ENCODE measurements around the gene FIBCD1. TPM values are rescaled to one million over a fixed set of nuclear protein-coding genes. Genes with fewer than 3 reads are reported as not detected.

The FIBCD1 gene
- total RNA-seq, 1 experiment from 2014 or later = 6.6 TPM

GRCh38 chr9:130985606-130986162 is 46.6 kb upstream of the FIBCD1 start:
- no peak overlapping the region for H3K27ac Mint-ChIP-seq
- no peak for ATAC-seq

More at GRCh38 chr9:130985606-130986162, 46.6 kb upstream of the FIBCD1 start:
- Mint-ChIP-seq H3K4me3 (no peak overlapping the region), H3K36me3 (no peaks in the 10 kb centered on the region), H3K9me3 (peaks cover 7% of the 10 kb centered on the region), H3K27me3 (ENCODE audit: low read depth) (no peaks in the 10 kb centered on the region), H3K4me1 (peaks cover 12% of the 10 kb centered on the region)
- ChIA-PET CTCF (interaction anchor here (1.1 to 2.6 kb wide), 3 partner anchors 13 to 94 kb away, joined by 3 to 16 read pairs (median 3); no protein-coding TSS in a partner anchor), POLR2A (interaction anchor here (0.5 kb wide), 1 partner anchor 32 kb away, joined by 5 read pairs; no protein-coding TSS in a partner anchor)
- DNase-seq (ENCODE audit: low spot score) = no peak
- TF ChIP-seq GABPB1 (CRISPR knock-in tag; IDR thresholded peaks at IDR 0.05) (no peak), USF1 (CRISPR knock-in tag; IDR thresholded peaks at IDR 0.05) (no peak), TEAD1 (CRISPR knock-in tag; IDR thresholded peaks at IDR 0.05) (no peak), ATF6 (CRISPR knock-in tag; IDR thresholded peaks at IDR 0.05) (no peak), MXD4 (CRISPR knock-in tag; IDR thresholded peaks at IDR 0.05; ENCODE audit: borderline replicate concordance) (no peak), ZNF512 (CRISPR knock-in tag; IDR thresholded peaks at IDR 0.05; ENCODE audit: borderline replicate concordance) (no peak), TP53 (CRISPR knock-in tag; IDR thresholded peaks at IDR 0.05) (no peak), ESRRA (CRISPR knock-in tag; IDR thresholded peaks at IDR 0.05; ENCODE audit: borderline replicate concordance) (no peak), MYBL2 (CRISPR knock-in tag; IDR thresholded peaks at IDR 0.05) (no peak), CREB1 (CRISPR knock-in tag; IDR thresholded peaks at IDR 0.05) (no peak), KAT7 (CRISPR knock-in tag; IDR thresholded peaks at IDR 0.05; ENCODE audit: borderline replicate concordance) (no peak), TCF7 (CRISPR knock-in tag; IDR thresholded peaks at IDR 0.05; ENCODE audit: low read depth) (no peak), NFYB (CRISPR knock-in tag; conservative IDR thresholded peaks at IDR 0.05; ENCODE audit: low read depth) (no peak), MAX (CRISPR knock-in tag; IDR thresholded peaks at IDR 0.05) (no peak), ZMAT4 (CRISPR knock-in tag; IDR thresholded peaks at IDR 0.05) (no peak), FOXP1 (CRISPR knock-in tag; IDR thresholded peaks at IDR 0.05; ENCODE audit: borderline replicate concordance) (no peak), E2F4 (CRISPR knock-in tag; IDR thresholded peaks at IDR 0.05; ENCODE audit: borderline replicate concordance, low read depth) (no peak)
- TF ChIP-seq, protein P1, sequence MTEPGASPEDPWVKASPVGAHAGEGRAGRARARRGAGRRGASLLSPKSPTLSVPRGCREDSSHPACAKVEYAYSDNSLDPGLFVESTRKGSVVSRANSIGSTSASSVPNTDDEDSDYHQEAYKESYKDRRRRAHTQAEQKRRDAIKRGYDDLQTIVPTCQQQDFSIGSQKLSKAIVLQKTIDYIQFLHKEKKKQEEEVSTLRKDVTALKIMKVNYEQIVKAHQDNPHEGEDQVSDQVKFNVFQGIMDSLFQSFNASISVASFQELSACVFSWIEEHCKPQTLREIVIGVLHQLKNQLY (CRISPR knock-in tag; IDR thresholded peaks at IDR 0.05) = no peak
- TF ChIP-seq, protein P2, sequence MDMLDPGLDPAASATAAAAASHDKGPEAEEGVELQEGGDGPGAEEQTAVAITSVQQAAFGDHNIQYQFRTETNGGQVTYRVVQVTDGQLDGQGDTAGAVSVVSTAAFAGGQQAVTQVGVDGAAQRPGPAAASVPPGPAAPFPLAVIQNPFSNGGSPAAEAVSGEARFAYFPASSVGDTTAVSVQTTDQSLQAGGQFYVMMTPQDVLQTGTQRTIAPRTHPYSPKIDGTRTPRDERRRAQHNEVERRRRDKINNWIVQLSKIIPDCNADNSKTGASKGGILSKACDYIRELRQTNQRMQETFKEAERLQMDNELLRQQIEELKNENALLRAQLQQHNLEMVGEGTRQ (CRISPR knock-in tag; IDR thresholded peaks at IDR 0.05) = no peak
